ENCODE measurements around the gene TAF8.

The TAF8 gene

DNA sequence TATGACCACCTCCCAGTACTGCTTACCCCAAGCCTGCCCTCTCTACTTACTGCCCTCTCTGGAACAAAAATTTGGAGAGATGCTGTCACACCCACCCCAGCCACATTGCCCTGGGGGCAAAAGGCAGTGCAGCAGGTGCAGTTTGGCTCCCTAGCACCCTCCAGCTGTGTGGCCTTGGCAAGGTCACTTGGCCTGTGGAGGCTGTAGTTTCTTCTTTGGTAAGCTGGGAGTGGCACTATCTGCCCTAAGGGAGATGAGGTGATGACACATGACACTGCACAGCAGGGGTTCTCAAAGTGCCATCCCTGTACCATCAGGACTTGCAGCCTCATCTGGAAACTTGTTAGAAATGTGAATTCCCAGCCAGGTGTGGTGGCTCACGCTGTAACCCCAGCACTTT lies 44.8 kb downstream of the TAF8 start:
- Mint-ChIP-seq H3K4me1 (ENCODE audit: low read depth) (peaks cover 16% of the 10 kb centered on the region), H3K4me3 (no peak overlapping the region), H3K36me3 (ENCODE audit: low read depth) (no peaks in the 10 kb centered on the region), H3K27ac (no peak overlapping the region), H3K27me3 (no peaks in the 10 kb centered on the region), H3K9me3 (no peaks in the 10 kb centered on the region)

DNA sequence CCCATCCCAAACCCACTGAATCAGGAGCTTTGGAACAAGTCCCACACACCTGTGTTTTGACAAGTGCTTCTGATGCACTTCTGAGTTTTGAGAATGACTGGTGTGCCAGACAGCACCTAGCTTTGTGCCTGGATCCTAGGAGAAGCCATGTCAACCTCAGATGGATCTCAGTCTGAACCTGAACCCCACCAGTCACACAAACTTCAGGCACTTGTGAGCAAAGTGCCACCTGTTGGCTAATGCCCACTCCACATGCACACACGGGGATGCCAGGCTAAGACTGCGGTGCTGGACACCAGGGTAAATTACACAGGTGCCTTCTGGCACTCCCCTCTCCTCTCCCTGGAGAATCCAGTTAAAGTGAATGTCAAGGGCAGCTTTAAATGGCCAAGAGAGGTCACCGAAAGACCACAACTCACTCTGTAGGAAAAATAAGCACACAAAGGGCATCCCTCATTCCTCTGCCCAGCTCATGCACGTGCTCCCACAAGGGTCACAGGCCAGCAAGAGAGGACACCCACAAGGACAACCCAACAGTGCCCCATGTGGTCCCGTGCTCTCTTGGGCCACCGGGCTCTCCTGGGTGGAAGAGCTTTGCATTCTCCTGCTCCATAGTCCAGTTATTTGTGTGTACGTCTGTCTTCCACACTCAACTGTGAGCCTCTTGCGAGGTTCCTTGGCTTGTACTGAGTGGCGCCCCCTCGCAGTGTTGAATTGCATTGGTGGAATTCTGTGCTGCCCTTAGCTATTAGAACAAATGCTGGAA lies 45.6 kb downstream of the TAF8 start:
- H3K4me3 Mint-ChIP-seq, result no peak overlapping the region
- peaks cover 24% of the 10 kb centered on the region for H3K4me1 Mint-ChIP-seq (ENCODE audit: low read depth)
- peak overlapping the region; percentile 1 for H3K27ac Mint-ChIP-seq
- no peaks in the 10 kb centered on the region for H3K36me3 Mint-ChIP-seq (ENCODE audit: low read depth)
- no peaks in the 10 kb centered on the region for H3K9me3 Mint-ChIP-seq
- H3K27me3 Mint-ChIP-seq, result no peaks in the 10 kb centered on the region

DNA sequence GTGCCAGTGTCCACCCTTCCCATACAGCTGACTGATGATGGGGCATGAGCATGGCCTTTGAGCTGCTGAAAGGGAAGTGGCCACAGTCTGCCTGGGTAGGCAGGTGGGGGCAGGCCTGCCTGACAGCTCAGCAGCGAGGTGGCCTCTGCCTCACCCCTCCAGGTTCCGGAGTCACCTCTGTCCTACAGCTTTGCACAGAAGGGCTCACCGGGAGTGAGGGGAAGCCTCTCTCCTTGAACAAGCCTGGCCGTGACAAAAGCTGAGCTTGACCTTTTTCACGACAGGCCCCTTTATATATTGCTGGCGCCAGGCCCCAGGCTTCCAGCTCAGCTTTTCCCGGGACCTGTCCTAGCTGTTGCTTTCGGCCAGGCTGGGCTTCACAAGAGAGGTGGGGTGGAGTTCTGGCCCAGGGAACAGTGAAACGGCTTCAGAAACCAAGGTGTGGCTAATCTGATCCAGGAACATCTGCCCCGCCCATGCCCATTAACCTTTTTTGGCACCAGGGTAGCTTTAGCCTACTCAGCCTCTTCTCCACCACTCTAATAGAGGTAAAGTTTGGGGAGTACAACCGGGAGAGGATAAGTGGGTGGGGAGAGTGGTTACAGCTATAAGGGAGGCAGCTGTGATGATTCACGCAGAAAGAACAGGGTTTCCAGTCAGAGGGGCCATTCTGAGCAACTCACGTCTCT lies 49.2 kb downstream of the TAF8 start:
- peak overlapping the region; percentile 54 for H3K4me3 Mint-ChIP-seq
- peaks cover 36% of the 10 kb centered on the region for H3K4me1 Mint-ChIP-seq (ENCODE audit: low read depth)
- H3K36me3 Mint-ChIP-seq (ENCODE audit: low read depth), result no peaks in the 10 kb centered on the region
- no peaks in the 10 kb centered on the region for H3K27me3 Mint-ChIP-seq
- H3K27ac Mint-ChIP-seq, result peak overlapping the region; percentile 94
- H3K9me3 Mint-ChIP-seq, result no peaks in the 10 kb centered on the region

DNA sequence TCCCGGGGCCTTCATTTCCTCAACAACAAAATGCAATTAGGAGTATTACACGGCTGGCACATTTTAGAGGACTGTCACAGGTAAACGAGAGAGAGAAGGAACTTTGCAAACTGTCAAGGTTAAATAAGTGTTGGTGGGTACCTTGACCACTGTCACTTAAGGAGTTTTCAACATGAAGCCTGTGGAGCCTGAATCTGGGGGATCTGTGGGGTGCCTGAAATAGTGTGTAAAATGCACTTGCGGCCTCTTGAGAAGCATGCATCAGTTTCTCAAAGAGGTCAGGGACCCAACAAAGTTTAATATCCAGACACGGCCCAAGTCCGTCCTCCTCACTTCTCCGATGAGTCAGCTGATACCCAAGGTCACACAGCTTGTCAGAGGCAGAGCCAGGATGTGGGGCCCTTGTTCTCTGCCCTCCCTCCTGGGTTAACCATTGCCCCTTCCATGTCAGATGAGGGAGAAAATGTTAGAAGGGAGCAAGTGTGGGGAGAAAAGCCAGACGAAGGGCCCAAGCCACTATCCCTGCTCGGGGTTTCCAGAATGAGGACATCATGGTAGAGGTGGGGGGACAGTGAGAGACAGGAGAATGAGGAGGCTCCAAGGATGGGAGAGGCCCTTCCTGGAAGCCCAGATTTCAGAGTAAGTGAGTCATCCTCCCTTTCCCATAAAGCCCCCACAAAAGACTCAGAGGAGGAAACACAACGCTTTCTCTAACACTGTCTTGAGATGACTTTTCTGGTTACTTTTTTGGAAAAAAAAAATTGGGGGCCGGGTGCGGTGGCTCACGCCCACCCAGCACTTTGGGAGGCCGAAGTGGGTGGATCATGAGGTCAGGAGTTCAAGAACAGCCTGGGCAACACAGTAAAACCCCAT lies 49.9 kb downstream of the TAF8 start:
- peaks cover 36% of the 10 kb centered on the region for H3K4me1 Mint-ChIP-seq (ENCODE audit: low read depth)
- no peaks in the 10 kb centered on the region for H3K27me3 Mint-ChIP-seq
- H3K36me3 Mint-ChIP-seq (ENCODE audit: low read depth), result no peaks in the 10 kb centered on the region
- peak overlapping the region; percentile 94 for H3K27ac Mint-ChIP-seq
- no peaks in the 10 kb centered on the region for H3K9me3 Mint-ChIP-seq
- H3K4me3 Mint-ChIP-seq, result peak overlapping the region; percentile 54

DNA sequence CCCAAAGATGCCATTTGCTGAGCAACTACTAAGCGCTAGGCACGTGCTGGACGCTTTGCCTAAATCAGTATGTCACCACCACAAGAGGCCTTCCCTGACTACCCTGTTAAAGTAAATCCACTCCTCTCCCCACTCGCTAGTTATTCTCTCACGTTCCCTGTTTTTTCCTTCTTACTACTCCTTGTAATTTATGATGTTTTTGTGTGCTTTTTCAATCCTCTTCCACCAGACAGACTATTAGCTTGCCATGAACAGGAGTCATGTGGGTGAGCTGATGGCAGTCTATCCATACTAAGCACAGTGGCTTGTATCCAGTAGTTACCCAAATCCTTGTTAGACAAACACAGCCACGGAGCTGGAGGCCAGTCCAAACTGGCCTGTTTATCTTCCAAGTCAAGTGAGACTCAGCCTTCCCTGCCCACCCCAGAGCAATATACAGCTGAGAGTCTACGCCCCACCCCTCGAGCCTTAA lies 50.9 kb downstream of the TAF8 start:
- Mint-ChIP-seq H3K9me3 (no peaks in the 10 kb centered on the region), H3K4me1 (ENCODE audit: low read depth) (peaks cover 36% of the 10 kb centered on the region), H3K27ac (peak overlapping the region; percentile 42), H3K36me3 (ENCODE audit: low read depth) (no peaks in the 10 kb centered on the region), H3K4me3 (no peak overlapping the region), H3K27me3 (no peaks in the 10 kb centered on the region)

DNA sequence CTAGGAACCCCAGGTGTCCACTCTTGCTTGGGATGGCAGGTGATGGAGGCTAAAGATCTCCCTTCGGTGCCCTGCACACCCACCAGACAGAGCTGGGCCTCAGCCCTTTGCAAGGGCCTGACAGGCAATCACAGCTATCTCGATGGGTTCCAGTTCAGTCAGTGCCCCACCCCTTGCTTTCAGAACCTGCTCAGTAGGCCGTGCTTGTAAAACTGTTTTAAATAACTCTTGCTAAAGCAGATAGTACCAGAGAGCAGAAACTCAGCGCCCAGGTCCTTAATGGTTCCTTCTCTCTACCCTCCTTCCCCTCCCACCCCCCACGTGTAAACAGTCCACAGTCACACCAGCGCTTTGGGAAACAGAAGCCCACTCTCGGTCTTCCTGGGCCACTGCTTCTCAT lies 52.9 kb downstream of the TAF8 start:
- H3K4me1 Mint-ChIP-seq (ENCODE audit: low read depth), result peaks cover 29% of the 10 kb centered on the region
- no peaks in the 10 kb centered on the region for H3K9me3 Mint-ChIP-seq
- H3K27me3 Mint-ChIP-seq, result no peaks in the 10 kb centered on the region
- peak overlapping the region; percentile 72 for H3K4me3 Mint-ChIP-seq
- no peak overlapping the region for H3K27ac Mint-ChIP-seq
- no peaks in the 10 kb centered on the region for H3K36me3 Mint-ChIP-seq (ENCODE audit: low read depth)

DNA sequence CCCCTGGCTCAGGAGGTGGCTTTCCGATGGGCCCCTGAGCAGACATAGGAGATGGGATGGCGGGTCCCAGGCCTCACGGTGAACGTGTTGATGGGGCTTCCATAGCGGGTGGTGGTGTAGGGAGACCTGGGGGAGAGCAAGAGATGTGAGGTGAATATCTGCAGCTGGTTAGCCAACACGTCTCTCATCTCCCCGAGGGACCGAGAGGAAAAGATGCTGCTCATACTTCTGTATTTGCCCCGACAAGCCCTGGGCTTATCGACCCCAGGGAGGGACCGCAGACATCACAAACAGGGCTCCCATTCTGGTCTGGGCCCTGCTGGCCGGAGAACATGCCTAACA lies 53.4 kb downstream of the TAF8 start:
- Mint-ChIP-seq H3K4me1 (ENCODE audit: low read depth) (peaks cover 26% of the 10 kb centered on the region), H3K9me3 (no peaks in the 10 kb centered on the region), H3K4me3 (peak overlapping the region; percentile 72), H3K36me3 (ENCODE audit: low read depth) (no peaks in the 10 kb centered on the region), H3K27me3 (no peaks in the 10 kb centered on the region), H3K27ac (peak overlapping the region; percentile 49)

DNA sequence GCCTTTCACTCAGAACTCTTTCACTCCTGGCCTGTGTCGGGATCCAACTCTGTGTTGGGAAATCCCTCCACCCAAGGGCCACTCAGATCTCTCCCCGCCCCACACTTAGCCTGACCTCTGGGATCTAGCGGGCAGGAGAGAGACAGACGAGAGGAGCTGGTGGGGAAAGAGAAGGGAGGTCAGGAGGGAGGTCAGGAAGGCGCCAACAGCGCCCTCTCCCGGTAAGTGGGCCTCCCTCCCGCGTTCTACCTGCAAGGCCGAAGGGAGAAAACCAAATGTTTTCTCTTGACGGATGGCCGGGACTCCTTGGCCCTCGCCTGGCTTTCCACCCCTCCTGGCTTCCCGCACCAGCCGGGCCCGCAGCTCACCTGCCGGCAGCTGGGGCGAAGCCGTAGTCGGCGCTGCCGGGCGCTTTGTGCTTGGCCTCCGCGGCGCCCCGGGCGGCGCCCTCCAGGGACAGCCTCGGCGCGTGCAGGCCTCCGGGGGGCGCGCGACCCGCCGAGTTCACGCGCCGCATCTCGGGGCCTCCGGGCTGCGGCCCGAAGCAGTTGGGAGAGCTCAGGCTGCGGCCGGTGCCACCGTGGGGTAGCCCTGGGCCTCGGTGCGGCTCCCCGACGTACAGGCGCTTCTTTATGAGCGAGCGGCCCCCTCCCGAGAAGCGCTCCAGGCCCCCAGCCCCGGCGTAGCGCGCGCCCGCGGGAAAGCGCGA lies 53.9 kb downstream of the TAF8 start:
- H3K4me1 Mint-ChIP-seq (ENCODE audit: low read depth), result peaks cover 26% of the 10 kb centered on the region
- no peaks in the 10 kb centered on the region for H3K9me3 Mint-ChIP-seq
- H3K36me3 Mint-ChIP-seq (ENCODE audit: low read depth), result no peaks in the 10 kb centered on the region
- peak overlapping the region; percentile 72 for H3K4me3 Mint-ChIP-seq
- H3K27ac Mint-ChIP-seq, result peak overlapping the region; percentile 49
- H3K27me3 Mint-ChIP-seq, result no peaks in the 10 kb centered on the region

DNA sequence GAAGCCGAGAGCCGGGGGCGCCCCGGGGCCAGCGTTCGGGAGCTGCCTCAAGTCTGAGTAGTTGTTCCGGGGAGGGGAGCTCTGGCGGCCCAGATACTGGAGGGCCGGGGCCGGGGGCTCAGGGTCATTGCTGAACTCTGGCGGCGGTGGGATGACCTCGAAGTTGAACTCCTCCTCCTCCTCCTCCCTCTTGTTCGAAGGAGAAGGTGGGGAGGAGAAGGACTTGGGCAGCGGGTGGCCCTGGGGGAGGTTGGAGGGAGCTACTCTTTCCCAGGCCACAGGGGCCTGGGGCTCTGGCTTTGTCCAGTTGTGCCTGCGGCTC lies 54.4 kb downstream of the TAF8 start:
- Mint-ChIP-seq H3K4me1 (ENCODE audit: low read depth) (peaks cover 24% of the 10 kb centered on the region), H3K36me3 (ENCODE audit: low read depth) (no peaks in the 10 kb centered on the region), H3K4me3 (peak overlapping the region; percentile 35), H3K27me3 (no peaks in the 10 kb centered on the region), H3K9me3 (no peaks in the 10 kb centered on the region), H3K27ac (no peak overlapping the region)

DNA sequence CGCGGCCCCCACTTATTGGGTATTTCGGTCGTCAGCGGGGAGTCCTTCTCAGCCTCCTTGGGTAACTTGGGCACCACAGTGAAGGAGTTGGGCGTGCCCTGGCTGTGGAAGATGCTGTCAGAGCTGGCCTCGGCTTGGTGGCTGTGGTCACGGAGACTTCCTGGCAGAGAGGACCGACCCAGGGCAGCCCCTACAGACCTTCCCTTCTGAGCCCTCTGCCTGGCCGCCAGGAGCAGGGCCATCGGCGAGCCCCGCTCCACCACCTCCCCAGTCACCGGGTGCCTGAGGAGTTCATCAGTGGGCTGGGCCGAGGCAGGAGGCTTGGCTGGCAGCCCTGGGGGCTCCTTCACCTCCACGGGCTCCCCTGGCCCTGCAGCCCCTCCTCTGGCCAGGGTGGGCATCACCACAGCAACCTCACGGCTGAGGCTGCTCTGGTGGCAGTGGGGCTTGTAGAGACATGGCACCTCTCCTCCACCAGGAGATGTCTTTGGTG lies 54.9 kb downstream of the TAF8 start:
- Mint-ChIP-seq H3K36me3 (ENCODE audit: low read depth) (no peaks in the 10 kb centered on the region), H3K4me1 (ENCODE audit: low read depth) (peaks cover 20% of the 10 kb centered on the region), H3K9me3 (no peaks in the 10 kb centered on the region), H3K27ac (no peak overlapping the region), H3K4me3 (no peak overlapping the region), H3K27me3 (no peaks in the 10 kb centered on the region)

DNA sequence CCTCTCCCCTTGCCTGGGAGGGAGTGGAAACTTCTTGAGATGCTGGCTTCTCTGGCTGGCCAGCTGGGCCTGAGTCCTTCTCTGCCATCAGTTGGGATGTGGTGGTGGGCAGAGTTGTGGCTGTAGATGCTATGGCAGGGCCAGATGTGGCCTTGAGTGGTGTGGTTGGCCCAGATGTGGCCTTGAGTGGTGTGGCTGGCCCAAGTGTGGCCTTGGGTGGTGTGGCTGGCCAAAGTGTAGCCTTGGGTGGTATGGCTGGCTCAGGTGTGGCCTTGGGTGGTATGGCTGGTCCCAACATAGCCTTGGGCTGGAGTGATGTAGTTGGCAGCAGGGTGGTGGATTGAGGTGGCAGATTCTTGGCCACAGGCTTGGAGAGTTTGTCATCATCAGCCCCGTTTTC lies 55.4 kb downstream of the TAF8 start:
- peaks cover 14% of the 10 kb centered on the region for H3K4me1 Mint-ChIP-seq (ENCODE audit: low read depth)
- H3K27me3 Mint-ChIP-seq, result no peaks in the 10 kb centered on the region
- H3K9me3 Mint-ChIP-seq, result no peaks in the 10 kb centered on the region
- no peaks in the 10 kb centered on the region for H3K36me3 Mint-ChIP-seq (ENCODE audit: low read depth)
- H3K27ac Mint-ChIP-seq, result no peak overlapping the region
- H3K4me3 Mint-ChIP-seq, result no peak overlapping the region

DNA sequence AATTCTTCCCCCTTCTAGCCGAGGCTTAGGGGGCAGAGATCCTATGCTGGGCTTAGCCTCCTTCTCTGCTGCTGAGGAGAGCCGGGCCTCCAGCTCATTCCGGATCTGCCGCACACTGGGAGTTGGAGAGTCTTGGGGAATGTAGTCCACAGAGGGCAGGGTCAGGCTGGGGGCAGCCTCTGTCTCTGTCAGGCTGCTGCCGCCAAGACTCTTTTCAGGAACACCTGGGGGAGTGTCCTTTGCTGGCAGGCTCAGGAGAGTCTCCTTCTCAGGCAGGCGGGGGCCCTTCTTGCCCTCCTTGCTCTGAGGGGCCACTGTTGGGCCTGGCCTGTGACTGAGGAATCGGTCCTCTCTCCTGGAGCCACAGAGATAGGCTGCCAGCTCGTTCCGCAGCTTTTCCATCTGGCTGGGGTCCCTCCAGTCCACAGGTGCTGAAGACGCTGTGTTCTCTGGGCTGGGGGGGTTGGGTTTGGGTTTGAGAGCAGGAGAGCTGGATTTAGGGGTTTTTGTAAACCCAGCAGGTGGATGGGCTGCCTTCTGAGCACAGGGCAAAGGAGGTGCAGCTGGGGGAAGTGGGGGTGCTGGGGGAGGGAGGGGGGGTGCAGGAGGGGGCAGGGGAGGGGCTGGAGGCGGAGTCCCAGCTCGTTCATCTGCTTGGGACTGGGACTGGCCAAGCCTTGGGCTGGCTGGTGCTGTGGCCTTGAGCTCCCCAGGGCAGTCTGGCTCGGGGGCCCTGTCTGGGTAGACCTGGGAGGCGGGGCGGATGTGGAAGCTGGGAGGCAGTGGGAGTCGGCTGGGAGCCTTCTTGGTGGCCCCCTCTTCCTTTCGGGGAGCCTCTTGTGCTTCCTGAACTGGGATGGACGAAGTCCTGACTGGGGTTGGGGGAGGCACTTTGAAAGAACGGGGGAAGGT lies 56.0 kb downstream of the TAF8 start:
- Mint-ChIP-seq H3K9me3 (no peaks in the 10 kb centered on the region), H3K4me1 (ENCODE audit: low read depth) (peaks cover 8% of the 10 kb centered on the region), H3K27me3 (no peaks in the 10 kb centered on the region), H3K36me3 (ENCODE audit: low read depth) (no peaks in the 10 kb centered on the region), H3K4me3 (no peak overlapping the region), H3K27ac (no peak overlapping the region)

DNA sequence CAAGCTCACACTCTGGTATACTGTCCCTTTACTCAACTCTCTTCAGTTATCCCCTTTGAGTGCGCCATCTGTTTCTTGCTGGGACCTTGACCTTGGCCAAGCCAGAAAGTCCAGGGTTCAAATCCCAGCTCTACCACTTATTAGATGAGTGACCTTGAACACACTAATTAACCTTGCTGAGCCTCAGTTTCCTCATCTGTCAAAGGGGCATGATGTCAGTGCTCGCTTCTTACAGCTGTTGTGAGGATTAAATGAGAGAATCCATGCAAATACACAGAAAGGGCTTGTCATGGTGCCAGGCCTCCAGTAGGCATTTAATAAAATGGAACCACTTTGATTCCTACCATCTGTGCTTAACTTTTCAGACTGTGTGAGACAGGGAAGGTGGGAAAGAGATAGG lies 57.7 kb downstream of the TAF8 start:
- Mint-ChIP-seq H3K27ac (no peak overlapping the region), H3K27me3 (no peaks in the 10 kb centered on the region), H3K9me3 (no peaks in the 10 kb centered on the region), H3K4me3 (no peak overlapping the region), H3K4me1 (ENCODE audit: low read depth) (peaks cover 7% of the 10 kb centered on the region), H3K36me3 (ENCODE audit: low read depth) (no peaks in the 10 kb centered on the region)

DNA sequence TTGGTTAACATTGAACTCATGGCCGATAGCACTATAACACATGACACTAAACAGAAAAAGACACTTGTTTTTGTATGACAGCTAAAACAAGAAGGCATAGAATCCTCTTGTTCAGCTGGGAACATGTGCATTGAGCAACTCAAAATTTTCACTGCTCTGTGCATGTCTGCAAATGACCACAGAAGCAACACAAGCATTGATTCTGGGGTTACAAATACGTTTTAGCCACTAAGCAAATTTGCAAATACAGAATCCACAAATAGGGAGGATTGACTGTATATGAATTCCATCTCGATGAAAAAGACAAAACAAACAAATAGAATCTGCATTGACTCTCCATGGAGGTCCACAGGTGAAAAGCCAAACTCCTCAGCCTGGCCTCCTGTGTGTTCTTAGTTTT lies 60.4 kb downstream of the TAF8 start:
- Mint-ChIP-seq H3K27me3 (no peaks in the 10 kb centered on the region), H3K36me3 (ENCODE audit: low read depth) (no peaks in the 10 kb centered on the region), H3K27ac (no peak overlapping the region), H3K9me3 (no peaks in the 10 kb centered on the region), H3K4me3 (no peak overlapping the region), H3K4me1 (ENCODE audit: low read depth) (no peaks in the 10 kb centered on the region)
